ENCODE measurements around the gene DGKI.

DNA sequence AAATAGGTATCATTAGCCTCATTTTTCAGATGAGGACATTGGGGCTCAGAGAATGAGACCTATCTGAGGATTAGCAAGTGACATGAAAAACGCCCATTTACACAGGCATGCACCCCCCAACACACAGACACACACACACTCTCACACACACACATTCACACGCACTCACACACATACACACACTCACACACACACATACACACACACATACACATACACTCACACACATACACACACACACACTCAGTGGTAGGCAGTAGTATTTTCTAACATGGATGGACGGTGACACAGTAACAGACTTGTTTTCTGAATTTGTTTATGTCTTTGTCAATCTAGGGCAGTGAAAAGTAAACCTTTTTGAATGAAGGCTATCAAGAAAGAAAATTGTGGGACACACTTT is 21.3 kb downstream of the DGKI start:
- TF ChIP-seq POLR2A (IDR thresholded peaks at IDR 0.05), result no peak
- TF ChIP-seq, protein P1, sequence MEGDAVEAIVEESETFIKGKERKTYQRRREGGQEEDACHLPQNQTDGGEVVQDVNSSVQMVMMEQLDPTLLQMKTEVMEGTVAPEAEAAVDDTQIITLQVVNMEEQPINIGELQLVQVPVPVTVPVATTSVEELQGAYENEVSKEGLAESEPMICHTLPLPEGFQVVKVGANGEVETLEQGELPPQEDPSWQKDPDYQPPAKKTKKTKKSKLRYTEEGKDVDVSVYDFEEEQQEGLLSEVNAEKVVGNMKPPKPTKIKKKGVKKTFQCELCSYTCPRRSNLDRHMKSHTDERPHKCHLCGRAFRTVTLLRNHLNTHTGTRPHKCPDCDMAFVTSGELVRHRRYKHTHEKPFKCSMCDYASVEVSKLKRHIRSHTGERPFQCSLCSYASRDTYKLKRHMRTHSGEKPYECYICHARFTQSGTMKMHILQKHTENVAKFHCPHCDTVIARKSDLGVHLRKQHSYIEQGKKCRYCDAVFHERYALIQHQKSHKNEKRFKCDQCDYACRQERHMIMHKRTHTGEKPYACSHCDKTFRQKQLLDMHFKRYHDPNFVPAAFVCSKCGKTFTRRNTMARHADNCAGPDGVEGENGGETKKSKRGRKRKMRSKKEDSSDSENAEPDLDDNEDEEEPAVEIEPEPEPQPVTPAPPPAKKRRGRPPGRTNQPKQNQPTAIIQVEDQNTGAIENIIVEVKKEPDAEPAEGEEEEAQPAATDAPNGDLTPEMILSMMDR (IDR thresholded peaks at IDR 0.05), result no peak
